Stimulated activated naive CD4-positive, alpha-beta T cell (primary cell): ENCODE measurements around the gene GALNT17.
"Not testable (repeated sequence)": the region's sequence is repeated elsewhere in the genome, so short reads cannot be mapped to it uniquely, and the experiment has no call there.

Experiments used
- DNase-seq, 6 experiments: peaks; one replicate each; lab custom pipeline; 2025; lab: John Stamatoyannopoulos, UW

The GALNT17 gene

DNA sequence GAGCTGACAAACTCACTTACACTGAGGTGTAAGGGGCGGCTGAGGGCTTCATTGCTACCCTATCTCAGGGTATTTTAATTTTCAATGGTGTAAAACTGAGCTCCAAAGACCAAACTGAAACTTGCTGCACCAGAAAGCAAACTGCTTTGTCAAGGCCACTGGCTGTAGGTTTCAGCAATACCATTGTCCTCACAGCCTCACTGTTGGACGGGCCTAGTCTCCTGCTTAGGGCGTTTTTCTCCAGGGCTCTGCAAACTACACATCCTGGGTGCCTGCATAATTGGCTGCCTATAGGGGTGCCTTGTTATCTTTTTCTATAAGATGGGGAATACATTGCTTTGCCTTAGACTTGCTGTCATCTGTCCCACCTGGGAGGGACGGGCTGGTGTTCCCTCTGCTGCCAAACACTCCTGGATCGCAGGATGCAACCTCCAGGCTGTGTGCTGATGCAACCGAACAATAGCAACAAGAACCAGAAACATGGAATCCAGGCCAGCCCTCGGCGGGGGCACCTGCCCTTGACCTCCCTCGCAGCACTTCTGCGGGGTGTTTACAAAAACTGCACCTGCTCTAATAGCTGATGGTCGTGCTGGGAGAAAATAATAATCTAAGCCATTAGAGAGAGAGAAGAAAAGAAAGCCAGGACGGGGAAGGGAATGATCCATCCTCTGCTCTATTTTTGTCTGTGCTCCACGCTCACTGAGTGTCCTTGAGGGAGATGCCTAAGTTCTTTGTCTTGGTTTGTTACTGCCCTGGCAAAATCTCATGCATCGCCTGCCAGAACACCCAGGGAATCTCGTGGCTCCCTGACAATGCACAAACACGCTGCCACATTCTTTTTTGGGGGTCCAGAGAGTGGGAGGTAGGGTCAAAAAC, 104.5 kb downstream of the GALNT17 start:
- DNase-seq, result no peak

- no peak for DNase-seq
Measured at GRCh38 chr7:71237945-71238344, 106.0 kb downstream of the GALNT17 start.

- DNase-seq, result no peak
Measured at GRCh38 chr7:71238581-71239295, 106.8 kb downstream of the GALNT17 start.

- no peak for DNase-seq
Measured at GRCh38 chr7:71239586-71240268, 107.8 kb downstream of the GALNT17 start.

DNA sequence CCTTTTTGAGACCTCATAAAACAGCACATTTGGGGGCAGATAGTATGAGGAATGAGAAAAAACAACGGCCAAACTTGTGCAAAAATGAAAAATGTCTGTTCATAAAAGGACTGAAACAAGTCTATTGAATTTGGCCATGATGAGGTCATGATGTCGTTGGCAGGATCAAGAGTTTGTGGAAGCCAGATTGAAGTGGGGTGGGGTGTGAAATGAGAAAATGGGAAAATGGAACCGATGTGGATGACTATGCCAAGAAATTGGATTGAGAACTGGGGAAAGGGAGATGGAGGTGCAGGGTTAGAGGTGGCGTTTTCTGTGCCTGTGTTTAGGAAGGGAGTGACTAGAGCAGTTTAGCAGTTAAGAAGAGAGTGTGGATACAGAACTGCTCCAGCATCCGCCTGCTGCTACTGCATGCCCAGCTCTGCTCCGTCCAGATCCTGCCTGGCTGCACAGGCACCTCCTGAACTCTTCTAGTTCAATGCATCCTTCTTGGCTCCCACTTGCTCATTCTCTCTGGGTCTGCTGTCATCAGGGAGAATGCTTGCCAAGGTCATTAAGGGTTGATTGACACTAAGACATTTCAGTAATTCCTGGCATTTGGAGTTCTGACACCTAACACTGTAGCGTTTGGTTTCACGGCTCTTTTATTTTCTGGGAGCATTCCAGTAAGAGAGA, 111.9 kb downstream of the GALNT17 start:
- DNase-seq, result no peak

- DNase-seq, result no peak
Measured at GRCh38 chr7:71245038-71245437, 113.1 kb downstream of the GALNT17 start.

- DNase-seq, result no peak
Measured at GRCh38 chr7:71251706-71252105, 119.8 kb downstream of the GALNT17 start.

DNA sequence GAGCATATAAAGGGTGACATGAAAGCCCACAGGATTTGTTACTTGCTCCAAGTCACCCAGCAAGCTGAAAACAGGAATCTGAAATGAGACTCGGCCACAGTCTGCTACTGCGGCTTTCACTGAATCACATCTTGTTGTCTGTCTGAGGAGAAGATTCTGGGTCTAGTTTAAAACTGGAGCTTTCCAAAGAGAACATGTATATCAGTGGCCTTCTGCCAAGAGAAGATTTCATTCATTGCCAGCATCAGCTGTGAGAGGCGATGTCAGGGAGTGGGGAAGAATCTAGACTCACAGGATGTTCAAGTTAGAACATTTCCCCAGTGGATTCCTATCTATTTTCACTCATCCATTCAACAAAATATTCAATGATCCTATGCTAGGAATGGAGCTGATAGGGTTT, 122.8 kb downstream of the GALNT17 start:
- DNase-seq, result no peak

DNA sequence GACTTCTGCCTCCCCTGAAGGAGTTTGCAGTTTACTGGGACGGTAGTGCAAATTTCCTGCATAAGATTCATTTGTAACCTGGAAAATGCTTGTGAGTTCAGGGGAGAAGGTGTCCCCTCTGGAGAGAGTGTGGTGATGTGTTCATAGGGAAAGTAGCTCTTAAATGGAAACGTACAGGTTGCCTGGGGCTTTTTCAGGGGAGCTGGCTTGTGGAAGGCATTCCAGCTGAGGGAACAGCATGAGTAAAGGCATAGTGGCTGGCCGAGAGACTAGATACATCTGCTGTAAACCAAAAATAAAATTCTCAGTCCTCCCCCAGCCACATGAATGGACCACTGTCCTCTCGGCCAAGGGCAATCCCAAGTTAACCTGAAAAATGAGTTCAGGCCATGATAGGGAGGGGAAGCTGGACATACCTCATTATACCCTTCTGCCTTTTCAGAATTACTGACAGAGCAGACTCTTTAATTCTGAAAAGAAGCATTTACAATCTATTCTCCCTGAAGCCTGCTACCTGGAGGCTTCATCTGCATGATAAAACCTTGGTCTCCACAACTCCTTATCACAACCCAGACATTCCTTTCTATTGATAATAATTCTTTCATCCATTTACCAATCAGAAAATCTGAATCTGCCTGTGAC, 123.7 kb downstream of the GALNT17 start:
- DNase-seq, result no peak

GRCh38 chr7:71261066-71261465, 129.1 kb downstream of the GALNT17 start:
- no peak for DNase-seq

DNA sequence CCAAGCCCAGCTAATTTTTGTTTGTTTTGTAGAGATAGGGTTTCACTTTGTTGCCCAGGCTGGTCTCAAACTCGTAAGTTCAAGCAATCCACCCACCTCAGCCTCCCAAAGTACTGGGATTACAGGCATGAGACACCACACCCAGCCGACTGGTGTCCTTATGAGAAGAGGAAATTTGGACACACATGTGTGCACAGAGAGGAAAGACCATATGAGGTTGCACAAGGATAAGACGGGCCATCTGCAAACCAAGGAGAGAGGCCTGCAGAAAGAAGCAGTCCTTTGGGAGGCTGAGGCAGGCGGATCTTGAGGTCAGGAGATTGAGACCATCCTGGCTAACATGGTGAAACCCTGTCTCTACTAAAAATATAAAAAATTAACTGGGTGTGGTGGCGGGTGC, 130.9 kb downstream of the GALNT17 start:
- DNase-seq, result not testable (repeated sequence)

GRCh38 chr7:71264005-71264404, 132.1 kb downstream of the GALNT17 start:
- DNase-seq, result no peak

DNA sequence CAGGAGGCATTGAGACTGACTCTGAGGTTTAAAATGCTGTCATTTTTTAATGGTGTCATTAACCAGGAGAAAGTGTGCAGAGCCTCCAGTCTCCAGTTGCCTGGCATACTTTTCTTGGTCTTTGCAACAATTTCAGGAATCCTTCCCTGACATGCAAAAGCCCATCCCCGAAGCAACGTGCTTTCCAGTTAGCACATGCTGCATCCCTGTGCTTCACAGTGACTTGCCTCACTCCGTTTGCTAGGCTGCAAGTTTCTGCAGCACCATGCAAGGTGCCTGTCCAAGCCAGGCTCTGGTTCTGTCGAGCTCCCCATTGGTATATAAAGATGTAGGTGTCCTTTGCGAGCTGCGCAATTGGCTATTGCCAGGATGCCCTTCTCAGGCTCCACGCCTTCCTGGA, 135.0 kb downstream of the GALNT17 start:
- no peak for DNase-seq

DNA sequence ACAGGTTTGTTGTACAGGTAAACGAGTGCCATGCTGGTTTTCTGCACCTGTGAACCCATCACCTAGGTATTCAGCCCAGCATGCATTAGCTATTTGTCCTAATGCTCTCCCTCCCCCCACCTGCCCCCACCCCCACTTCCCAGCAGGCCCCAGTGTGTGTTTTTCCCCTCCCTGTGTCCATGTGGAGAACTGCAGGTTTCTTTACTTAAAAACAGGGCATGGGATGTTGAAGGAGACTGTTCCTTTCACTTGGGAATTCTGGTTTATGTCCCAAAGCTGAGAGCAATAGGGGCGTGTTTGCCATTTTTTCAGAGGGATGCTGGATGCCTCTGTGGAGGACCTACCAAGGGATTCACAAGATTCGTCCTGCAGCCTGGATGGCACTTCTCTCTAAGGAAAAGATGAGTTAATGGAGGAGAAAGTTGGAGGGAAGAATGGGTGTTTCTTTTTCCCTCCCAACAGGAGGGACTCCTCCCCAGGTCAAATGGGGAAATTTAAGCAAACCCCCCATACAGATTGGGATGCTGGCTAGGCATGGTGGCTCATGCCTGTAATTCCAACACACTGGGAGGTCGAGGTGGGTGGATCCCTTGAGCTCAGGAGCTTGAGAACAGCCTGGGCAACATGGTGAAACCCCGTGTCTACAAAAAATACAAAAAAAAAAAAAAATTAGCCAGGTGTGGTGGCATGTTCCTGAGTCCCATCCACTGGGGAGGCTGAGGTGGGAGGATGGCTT, 136.0 kb downstream of the GALNT17 start:
- DNase-seq, result no peak

GRCh38 chr7:71270558-71270957, 138.6 kb downstream of the GALNT17 start:
- no peak for DNase-seq

- DNase-seq, result no peak
Measured at GRCh38 chr7:71271203-71271602, 139.3 kb downstream of the GALNT17 start.

DNA sequence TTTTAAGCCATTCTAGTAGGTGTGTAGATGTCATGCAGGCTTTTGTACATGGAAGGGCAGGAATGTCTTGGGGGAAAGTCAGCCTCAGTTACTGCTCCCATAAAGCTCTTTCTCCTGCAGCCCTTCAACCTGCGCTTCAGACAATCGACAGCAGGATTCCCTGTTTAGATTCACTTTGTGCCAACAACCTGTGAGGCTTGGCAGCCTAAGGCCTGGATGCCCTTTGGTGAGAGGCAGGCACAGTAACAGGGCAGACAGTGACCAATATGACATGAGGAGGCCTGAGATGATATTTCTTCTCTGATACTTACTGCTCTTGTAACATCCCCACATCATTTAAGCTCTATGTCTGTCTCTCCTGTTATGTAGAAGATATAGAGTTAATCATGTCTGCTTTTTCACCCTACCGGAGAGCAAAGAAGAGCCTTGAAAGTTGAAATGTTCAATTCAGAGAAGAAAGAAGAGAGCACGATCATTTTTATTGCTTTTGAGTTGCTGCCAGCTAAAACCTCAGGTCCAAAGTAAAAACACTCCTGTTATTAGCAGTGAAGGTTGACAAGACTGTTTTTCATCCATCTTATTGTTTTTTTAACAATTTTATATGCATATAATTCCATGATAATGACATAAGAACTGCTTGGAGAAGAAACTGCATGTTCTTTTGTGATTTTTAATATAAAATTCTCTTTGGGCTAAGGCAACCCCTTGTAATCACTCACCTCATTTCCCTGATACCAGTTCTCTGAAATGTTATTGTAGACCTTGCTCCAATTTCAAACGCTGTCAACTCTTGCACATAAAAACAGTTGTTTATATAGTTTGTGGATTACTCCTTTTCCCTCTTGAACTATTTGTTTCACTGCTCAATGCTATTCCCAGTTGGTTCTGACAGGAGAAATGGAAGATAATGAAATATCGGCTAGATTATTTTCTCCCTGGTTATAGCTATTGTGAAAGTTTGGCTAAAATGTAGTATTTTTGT, 140.9 kb downstream of the GALNT17 start:
- no peak for DNase-seq

DNA sequence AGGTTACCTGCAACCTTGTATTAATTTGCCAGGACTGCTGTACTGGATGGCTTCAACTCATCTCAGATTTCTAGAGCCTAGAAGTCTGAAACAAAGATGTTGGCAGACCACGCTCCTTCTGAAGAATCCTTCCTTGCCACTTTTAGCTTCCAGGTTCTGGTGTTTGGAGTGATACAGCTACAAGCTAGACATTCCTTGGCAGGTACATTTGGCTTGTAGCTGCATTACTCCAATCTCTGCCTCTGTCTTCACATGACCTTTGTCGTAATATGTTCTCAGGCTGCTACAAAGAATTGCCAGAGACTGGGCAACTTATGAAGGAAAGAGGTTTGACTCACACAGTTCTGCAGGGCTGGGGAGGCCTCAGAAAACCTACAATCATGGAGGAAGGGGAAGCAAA, 146.3 kb downstream of the GALNT17 start:
- no peak for DNase-seq

GRCh38 chr7:71281261-71281660, 149.3 kb downstream of the GALNT17 start:
- no peak for DNase-seq

DNA sequence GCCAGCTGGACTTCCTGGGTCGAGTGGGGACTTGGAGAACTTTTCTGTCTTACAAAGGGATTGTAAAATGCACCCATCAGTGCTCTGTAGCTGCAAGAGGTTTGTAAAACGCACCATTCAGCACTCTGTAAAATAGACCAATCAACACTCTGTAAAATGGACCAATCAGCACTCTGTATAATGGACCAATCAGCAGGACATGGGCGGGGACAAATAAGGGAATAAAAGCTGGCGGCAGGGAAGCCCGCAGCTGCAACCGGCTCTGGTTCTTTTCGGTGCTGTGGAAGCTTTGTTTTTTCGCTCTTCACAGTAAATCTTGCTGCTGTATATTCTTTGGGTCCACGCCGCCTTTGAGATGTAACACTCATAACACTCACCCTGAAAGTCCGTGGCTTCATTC, 151.9 kb downstream of the GALNT17 start:
- DNase-seq, result no peak
